Endometrial microvascular endothelial cells (primary cell): Measurements from ENCODE around the gene GNA14. TPM values are rescaled to one million over a fixed set of nuclear protein-coding genes. Genes with fewer than 3 reads are reported as not detected.
"Not testable (repeated sequence)": the region's sequence is repeated elsewhere in the genome, so short reads cannot be mapped to it uniquely, and the experiment has no call there.

Experiments used
- in situ Hi-C: cut with HindIII; loops from 2 replicates; pipeline ENCODE4 v1.10.0; 2017; ENCODE audit warnings: low sequenced_read_pairs, low pct_unique_long_range_greater_than_20kb; ENCODE audit errors: inconsistent ontology term
- total RNA-seq: library from RNA; depleted of rRNA; stranded (reverse); fragments of >200 nt; gene quantifications from one replicate; pipeline ENCODE4 v1.2.3, GENCODE V29; 2015; ENCODE audit errors: inconsistent ontology term

GNA14 gene
- total RNA-seq, 1 donor from 2014 or later = 0.56 TPM

DNA sequence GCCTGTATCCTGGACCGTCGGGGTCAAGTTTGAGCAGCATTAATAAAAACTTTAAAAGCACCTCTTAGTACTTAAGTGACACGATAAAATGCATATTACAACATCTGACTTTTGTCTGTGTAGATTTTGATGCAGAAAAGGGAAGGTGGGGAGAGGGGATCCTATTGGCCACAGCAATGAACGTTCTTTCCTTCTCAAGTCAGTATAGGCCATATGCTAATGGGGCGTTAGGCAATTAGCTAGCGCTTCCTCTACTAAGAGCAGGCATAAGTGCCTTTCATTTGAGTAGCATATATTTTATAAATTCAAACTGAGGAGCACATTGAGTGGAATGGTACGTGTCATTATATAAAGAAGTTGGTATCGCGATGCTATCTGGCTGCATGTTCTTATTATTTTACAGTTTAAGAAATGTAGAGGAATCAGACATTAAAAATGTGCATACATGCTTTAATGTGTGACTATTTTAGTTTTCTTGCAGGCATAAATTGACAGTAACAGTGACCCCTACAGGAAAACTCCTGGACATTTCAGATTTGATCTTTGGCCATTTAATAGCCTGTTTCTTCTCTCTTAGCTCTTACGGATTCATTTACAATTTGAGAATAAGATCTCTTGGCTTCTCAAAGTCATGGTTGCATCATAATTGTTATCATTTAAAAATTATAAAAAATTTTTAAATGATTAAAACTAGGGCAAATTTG, 1.1 kb upstream of the GNA14 start:
- in situ Hi-C loops = no loop called here

DNA sequence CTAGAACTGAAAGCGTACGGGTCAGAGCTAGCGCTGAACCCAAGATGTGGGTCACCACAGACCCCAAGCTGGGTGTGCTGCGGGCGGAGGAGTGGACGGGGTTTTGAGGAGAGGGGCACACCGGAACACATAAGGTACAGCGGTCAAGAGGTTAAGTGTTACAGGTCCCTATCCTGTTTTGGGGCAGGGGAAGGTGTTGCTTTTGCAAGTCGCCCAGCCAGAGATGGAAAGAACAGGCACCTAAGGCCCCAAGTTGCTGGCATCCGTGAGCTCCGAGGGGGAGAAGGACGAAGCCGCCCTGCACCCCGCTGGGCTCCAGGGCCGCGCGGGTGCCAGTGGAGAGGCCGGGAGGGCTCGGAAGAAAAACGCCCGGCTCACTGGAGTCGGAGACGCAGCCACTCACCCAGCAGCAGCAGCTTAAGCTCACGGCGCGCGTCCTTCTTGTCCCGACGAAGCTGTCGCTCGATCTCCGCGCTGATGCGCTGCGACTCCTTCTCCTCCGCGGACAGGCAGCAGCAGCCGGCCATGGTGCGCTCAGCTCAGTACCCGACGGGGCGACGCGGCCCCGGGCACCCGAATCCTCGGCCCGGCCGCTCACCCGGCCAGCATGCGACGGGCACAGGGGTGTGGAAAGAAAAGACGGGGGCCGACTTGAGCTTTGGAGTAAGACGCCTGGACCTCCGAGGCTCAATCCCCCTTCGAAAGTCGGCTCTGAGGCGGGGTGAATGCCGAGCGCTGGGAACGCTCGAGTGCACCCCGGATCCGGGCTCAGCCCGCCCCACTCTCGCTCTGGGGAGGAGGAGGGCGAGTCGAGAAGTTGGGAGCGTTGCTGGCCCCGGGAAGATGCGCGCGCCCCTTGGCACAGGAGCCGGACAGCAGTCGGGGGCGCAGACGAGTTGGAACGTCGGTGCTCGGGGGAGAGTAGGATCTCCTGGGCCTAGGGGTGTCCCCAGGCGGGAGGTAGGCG, 572 bp downstream of the GNA14 start:
- in situ Hi-C loops = no loop called here

DNA sequence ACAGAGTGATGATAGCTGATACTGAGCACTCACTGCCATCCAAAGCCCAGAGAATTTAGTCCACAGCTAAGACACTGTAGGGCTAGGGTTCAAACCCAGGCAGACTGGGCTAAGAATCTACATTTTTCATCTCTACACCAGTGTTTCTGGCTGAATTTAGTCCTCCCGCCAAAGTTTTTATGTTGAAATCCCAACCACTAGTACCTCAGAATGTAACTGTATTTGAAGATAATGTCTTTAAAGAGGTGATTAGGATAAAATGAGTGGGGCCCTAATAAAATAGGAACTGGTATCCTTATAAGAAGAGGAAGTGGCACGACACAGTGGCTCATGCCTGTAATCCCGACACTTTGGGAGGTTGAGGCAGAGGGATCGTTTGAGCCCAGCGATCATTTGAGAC, 4.3 kb downstream of the GNA14 start:
- in situ Hi-C loops = no loop called here

DNA sequence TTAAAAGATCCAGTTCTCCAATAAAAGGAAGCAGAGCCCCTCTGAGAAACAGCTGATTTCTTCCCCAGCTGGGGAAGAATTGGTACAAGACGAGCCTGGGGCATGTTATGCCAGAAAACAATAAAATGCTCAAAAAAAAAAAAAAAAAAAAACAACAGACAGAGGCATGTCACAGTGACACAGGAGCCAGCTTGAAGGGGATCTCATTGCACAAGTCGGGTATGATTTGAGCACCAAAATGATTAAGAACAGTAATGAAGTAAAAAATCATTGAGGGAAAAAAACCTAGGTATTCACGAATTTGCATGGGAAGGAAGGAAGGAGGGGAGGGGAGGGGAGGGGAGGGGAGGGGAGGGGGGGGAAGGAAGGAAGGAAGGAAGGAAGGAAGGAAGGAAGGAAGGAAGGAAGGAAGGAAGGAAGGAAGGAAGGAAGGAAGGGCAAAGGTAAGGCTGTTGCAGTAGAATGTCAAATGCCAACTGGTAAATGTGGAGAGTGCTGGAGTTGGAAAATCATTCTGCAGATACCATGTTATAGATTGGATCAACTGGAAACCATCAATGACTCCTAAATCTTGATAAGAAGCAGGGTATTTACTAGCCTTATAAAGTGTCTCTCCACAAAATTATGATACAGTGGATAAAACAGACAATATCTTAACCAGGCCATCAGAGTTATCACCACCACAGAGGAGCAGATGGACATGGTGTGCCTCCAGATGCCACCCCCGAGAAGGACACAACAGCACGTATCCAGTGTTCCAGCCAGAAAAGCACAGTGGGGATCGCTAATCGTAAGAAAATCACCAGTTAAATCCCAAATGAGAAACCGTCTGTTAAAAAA, 7.2 kb downstream of the GNA14 start:
- in situ Hi-C loops = no loop called here

DNA sequence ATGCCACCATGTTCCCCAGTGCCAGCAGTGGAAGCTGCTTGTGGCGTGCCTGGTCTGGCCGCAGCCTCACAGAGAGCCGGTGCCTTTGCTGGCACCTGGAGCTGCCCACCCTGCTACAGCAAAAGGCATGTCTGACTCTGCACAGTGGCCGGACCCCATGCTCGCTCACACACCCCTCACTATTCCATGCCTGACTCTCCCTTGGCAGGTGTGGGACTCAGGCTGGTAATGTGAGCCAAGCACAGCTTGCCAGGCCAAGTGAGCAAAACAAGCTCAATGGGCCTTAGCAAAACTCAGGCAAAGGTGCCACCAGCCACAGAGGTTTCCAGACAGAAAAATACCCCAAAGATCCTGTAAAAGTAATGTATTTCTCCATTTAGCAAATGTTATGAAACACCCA, 15.5 kb downstream of the GNA14 start:
- in situ Hi-C loops = no loop called here

DNA sequence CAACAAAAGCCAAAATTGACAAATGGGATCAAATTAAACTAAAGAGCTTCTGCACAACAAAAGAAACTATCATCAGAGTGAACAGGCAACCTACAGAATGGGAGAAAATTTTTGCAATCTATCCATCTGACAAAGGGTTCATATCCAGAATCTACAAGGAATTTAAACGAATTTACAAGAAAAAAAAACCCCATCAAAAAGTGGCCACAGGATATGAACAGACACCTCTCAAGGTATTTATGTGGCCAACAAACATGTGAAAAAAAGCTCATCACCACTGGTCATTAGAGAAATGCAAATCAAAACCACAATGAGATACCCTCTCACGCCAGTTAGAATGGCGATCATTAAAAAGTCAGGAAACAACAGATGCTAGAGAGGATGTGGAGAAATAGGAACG, 19.3 kb downstream of the GNA14 start:
- in situ Hi-C loops = not testable (repeated sequence)

DNA sequence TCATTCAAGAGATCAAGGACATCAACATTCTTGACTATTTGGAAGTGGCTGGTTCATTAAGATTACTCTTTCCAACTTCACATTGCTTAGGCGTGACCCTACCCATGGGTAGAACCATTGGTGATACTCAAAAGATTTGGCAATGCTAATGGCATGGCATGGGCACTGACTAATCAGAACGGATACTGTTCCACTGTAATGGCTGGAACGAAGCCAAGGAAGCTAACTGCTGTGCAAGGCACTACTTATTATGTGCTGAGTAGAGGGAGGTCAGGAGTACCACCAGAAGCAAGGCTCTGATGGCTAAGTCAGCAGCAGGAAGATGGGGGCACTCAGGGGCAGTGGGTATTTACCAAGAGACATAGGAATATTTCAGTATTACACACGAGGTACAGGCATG, 31.9 kb downstream of the GNA14 start:
- in situ Hi-C loops = no loop called here

DNA sequence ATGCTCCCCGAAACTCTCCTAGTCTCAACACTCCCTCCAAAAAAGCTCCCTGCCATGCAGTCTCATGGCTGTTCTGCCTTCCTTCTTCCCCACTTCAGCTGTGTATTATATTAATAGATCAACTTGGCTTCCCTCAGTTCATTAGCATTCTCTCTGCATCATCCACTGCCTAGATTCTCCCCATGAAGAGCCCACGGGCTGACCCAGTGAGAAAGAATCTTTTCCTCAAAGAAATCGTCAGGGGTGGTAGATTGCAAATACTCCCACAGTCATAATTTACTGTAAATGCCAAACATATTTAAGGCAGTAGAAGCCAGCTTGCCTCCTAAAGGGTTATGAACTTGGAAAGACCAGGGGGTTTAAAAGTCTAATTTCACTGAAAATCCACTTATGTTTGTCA, 33.5 kb downstream of the GNA14 start:
- in situ Hi-C loops = no loop called here

DNA sequence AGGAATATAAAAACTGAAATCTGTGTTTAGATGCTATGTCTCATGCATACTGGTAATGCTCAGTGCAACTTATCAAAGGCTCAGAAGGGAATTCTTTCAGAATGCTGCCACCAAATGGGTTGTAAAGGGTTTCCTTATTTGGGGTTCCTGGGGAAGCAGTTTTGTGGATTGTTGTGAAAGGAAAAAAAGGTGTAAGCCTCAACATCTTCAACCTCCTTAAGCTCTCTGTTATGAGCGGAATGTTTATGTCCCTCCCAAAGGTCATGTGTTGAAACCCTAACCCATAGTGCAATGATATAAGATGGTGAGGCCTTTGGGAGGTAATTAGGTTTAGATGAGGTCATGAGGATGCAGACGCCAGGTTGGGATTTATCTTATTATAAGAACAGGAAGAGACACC, 41.6 kb downstream of the GNA14 start:
- in situ Hi-C loops = no loop called here

DNA sequence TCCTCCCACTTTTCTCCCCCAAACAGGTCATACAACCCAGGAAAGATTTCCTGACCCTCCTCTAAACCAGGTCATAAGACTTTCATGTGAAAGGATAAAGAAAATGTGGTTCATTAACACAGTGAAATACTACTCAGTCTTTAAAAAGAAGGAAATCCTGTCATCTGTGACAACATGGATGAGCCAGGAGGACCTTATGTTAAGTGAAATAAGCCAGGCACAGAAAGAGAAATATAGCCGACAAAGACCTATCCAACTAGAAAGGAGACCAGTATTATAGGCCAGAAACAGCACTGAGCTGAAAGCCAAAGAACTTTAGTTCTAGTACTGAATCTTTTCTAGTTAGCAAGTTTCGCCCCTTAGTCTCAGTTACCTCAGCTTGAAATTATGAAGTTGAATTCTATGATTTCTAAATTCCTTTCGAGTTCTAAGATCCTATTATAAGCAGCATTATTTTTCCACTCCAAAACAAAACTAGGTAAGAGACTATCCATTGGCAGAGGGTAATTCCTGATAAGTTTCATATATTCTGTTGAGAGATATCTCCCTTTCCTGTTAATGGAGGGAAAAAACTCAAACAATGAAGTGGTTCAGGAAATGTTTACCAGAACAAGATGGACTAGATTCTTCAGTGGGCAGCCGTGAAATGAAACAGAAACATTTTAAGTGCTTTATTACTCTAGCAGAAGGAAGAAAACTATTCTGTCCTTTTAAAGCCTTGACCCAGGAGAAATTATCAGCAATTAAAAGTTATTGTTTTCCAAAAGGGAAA, 42.5 kb downstream of the GNA14 start:
- in situ Hi-C loops = no loop called here

DNA sequence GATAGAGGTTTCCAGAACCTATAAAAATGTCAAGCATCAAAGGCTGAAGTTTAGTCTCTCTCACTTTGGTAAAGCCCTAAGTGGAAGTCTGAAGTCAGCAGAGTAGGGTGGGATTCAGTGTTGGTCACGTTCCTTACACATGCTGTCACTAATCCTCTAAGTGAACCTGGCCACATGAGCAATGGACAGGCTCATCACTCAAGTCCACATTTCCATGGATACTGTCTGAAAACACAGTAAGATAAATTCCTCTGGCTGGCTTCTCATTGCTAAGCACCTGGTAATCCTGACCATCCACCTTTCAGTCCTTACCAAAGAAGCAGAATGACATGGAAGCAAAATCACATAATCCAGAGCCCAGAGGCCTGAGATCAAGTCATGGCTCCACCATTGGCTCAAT, 43.8 kb downstream of the GNA14 start:
- in situ Hi-C loops = no loop called here

DNA sequence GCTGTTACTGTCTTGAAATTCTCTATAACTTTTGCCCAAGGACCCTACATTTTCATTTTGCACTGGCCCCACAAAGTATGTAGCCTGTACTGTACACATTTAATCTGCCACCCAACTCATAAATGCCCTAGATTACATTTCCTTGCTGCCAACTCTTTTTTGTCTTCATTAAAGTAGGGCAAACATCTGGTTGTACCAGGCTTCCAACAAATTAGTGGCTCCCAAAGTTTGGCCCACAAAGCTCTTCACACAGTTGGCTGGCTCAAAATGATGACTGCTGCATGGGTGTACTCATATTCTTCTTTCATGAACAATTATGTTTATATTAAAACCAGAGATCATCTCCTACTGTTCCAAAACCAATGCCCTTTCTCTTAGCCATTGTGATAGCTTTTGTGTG, 45.3 kb downstream of the GNA14 start:
- in situ Hi-C loops = no loop called here

DNA sequence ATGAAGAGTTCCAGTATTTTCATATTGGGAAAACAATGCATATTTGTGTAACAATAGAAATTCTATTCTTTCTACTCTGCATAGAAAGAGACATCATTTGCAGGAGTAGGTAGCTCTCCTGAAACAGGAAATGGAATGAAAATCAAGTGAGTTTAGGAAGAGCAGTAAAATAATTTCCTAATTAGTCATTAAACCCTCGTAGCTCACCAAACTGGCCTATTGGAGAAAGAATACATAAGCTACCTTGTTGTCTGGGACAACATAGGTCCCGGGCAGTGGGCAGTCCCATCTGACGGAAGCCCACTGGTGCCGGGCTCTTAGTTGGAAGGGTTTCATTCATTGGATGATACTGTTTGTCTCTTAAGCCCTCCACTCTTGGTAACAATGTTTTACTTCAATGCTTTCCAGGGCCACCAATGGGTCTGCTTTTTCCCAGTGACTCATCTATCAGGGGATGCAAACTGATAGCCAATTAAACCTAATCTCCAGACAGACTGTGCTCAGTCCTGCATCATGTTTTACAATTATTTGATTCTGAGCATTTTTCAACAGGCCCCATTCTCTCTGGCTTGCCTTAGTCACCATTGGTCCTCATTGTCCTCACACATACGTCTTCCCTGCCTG, 46.5 kb downstream of the GNA14 start:
- in situ Hi-C loops = no loop called here

DNA sequence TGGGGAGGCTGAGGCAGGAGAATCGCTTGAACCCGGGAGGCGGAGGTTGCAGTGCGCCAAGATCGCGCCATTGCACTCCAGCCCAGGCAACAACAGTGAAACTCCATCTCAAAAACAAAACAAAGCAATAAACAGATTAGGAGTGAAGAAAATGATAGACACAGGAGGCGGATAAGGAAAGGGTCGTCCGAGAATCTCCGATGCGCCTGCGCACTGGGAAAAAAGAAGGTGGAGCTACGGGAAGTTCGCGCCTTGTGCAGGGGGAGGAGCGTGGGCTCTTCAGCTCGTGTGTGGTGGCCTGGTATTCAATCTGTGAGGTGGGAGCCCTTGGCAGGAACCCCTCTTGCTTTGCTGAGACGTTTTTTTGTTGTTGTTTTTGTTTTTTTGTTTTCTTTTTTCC, 47.3 kb downstream of the GNA14 start:
- in situ Hi-C loops = no loop called here

DNA sequence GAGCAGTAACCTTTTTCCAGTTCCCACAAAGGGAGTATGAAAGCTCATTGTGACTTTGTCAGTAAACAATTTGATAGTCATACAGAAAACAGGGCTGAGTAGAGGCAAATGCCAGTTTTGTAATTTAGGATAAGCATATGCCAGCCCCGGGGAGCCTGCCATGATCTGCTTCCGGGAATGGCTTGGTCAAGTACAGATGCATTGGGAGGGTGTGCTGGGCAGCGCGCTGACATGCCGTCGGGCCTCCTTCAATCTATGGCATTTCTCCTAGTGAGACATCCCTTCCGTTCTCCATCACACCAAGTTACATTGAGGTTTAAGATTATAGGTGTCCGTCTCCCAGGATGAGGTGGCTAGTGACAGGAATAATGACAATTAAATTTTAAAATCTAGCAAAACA, 48.6 kb downstream of the GNA14 start:
- in situ Hi-C loops = no loop called here

DNA sequence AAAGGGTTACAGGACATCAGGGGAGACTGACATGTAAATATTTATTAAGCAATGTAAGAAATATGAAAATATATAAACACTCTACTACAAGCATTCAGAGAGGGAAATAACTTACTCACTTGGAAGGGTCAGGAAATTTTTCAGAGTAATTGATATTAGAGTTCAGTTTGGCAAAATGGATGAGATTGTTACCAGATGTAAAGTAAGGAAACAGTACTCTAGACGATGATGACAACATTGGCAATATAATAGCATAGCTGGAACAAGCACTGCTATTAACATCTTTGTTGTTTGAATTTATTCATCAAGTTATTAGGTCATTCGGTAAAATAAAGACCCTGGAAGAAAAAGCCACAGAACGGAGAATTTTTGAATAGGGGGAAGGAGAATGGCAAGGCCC, 49.1 kb downstream of the GNA14 start:
- in situ Hi-C loops = no loop called here

DNA sequence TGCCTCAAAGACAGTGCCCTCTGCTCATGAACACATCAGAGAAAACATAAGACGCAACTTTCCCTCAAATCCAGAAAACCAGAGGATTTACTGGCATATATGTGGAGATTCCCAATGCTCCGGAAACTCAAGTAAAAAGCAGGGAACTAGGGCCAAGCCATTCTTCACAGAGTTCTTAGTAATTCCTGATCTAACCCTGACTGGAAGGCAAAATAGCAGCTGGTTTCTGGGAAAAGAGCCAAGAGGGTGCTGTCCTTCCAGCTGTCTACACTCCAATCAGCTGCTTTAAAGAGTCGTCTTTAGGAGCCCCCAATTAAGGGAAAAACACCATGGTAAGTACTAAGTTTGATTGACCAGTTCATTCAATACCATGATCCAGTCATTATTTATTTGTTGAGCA, 49.6 kb downstream of the GNA14 start:
- in situ Hi-C loops = no loop called here

DNA sequence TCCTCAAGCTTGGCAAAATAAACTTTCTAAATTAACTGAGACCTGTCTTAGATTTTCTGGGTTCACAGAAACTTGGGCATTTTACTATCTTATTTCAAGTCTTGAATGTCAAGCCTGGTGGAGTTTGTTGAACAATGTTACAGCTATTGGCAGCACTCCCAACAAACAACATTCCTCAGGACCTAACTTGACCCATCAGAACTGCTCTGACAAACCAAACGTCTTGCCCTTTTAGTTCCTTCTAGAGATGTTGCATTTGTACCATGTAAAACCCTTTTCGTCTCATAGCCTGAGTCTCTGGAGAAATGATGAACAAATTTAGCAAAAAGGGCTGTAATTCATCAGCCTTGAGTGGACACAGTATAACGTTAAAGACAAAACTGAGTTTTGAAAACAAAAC, 51.1 kb downstream of the GNA14 start:
- in situ Hi-C loops = no loop called here
